IPS DF 19.7 (cell line): ENCODE results near the gene ZPR1.

Experiments
- DNase-seq: peaks from one replicate; pipeline ENCODE4 v3.0.0-alpha.2; 2013; ENCODE audit warnings: low read depth, low spot score

Gene ZPR1

DNA sequence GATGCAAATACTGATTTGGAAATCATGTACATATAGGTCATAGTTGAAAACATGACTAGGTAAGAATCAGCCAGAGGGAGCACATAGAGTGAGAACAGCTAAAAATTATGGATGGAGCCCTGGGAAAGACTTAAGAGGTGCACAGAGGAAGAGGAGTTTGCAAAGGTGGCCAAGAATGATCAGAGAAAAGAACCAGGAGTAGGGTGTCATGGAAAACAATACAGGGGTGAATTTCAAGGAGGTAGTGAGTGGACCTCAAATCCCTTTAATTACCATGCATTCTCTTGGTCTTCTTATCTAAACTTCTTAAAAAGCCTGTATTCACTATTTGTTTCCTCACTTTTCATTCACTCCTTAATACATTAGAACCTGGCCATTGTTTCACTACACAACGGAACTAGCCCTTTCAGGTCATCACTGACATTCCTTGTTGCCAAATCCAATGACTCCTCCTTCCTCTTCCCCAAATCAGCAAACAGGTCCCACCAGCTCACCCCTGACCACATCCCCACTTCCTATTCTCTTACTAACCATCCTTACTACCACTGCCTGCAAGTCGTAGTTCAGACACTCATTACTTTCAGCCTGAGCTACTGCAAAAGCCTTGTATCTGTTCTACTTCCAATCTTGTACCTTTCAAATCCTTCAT lies 37.6 kb downstream of the ZPR1 start:
- no peak for DNase-seq

DNA sequence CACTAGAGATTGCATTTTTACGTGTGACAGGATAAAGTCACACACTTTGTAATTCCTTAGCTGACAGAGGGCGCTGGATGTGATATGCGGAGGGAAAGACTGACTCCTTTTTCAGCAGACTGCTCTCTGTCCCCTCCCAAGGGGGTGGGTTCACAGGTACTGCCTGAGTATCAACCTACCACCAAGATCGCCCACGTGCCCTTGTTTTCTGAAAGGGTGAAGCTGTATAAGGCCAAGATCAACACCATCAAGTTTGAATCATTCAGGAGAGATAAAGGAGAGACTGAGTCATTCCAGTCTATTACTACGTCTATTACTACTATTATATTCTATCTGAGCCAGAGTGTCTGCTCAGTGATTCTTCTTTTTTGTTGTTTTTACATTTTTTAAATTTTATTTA lies 45.7 kb downstream of the ZPR1 start:
- DNase-seq, result no peak

DNA sequence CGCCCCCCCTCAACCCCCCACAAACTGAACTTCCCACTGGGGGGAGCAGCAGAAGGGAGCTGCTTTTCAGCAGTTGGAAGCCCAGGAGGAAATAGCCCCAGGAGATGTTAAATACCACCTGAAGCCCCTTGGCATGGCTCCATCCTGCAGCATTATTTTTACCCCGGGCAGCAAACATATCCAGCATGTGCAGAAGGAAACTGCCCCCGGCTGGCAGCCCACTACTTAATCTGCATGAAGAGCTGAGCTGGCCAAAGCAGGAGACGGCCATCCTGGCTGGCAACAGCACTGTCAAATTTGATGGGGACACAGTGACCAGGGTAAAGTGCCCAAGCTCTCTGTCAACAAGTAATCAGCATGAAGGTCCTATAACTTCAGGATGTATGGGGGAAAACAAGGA lies 47.1 kb downstream of the ZPR1 start:
- DNase-seq, result no peak

DNA sequence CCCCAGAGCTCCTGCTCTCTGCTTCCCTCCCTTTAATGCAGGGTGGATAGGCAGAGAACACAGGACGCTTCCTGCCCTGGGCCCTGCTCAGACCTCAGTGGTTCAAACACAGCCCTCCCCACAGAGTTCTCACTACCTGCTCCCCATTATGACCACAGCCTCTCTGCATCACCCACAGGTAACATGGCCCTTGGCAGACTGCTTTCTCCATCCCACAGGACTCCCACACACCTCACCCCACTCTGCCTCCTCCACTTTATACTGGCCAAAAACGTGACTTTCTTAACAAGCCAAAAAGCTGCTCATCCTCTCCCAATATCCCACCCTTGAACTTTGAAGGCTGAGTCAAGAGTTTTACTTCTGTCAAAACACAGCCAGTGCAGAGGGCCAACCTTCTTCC lies 48.8 kb downstream of the ZPR1 start:
- DNase-seq, result no peak

DNA sequence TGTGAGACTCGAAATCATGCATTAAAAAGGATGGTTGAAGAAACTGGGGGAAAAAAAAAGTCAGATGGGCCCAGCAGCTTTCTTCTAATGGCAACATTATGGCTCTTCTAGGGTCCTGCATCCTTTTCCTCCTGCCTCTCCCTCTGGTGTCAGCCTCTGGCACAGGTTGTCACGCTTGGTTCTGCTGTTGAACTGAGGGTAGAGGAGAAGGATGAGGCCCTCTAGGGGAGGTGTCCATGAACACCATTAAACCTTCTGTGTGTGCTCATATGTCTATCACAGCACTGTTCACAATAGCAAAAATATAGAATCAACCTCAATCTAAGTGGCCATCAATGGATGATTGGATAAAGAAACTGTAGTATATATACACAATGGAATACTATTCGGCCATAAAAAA lies 51.1 kb downstream of the ZPR1 start:
- DNase-seq, result no peak

- DNase-seq, result no peak
Measured at GRCh38 chr11:116733969-116734508, 53.8 kb downstream of the ZPR1 start.

GRCh38 chr11:116733043-116733755 lies 54.6 kb downstream of the ZPR1 start:
- DNase-seq, result no peak

GRCh38 chr11:116732271-116733042 lies 55.4 kb downstream of the ZPR1 start:
- DNase-seq, result no peak

DNA sequence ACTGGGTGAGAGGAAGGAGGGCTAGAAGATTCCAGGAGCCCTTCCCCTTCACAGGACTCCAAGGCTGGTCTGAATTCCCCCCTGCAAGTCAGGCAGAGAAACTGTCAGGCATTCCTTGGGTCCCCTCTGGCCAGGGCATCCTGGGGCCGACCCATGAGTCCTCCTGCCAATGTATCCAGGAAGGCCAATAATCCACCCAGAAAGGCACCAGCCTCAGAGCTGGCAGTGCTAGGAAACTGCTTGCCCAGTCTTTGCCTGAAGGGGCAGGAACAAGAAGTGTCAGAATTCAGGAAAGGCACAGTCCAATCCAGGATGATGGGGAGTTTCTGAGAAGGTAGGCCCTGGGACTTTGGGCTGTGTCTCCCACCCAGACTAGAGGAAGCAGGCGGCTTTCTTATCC lies 56.0 kb downstream of the ZPR1 start:
- no peak for DNase-seq

DNA sequence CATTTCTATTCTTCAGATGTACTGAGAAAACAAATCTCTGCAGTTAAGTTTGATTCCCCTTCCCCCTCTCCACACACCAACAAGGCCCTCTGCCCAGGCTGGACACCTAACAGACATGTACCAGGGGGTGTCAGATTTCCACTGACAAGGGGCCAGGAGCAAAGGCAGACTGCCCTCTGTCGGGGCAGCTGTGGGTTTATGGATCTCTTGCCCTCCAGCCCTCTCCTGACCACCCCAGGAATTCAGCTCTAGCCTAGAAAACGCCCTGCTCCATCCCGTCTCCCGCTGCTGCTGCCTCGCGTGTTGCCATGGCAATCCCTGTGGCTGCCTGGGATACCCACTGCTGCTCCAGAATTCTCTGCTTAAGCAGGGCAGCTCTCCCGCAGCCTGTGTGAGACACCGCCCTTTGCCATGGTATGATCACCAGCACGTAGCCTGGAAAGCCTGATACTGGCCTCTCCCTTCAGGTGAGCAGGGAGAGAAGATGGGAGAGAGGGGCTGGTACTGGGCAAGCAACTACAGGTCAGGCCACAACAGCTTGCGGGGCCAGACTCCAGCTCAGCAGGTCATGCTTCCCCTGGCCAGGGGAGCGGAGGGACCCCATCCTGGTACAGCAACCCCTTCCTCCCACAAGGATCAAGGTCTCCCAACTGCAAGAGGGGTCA lies 56.6 kb downstream of the ZPR1 start:
- DNase-seq, result no peak

- no peak for DNase-seq
Measured at GRCh38 chr11:116730601-116731000, 57.2 kb downstream of the ZPR1 start.

DNA sequence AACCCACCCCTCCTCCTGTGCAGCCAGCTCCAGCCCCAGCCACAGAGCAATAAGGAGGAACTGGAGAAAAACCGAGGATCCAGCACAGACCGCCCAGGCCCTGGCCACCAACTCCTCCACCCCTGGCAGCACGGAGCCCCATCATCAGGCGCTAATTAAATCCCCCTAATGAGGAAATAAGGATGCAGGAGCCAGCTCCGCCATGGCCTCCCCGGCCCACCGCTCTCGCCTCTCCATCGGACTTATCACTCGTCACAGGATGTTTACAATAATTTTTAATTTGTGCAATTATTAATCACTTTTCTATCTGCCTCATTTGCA lies 57.6 kb downstream of the ZPR1 start:
- DNase-seq, result no peak

- DNase-seq, result no peak
Measured at GRCh38 chr11:116729501-116730240, 58.2 kb downstream of the ZPR1 start.

DNA sequence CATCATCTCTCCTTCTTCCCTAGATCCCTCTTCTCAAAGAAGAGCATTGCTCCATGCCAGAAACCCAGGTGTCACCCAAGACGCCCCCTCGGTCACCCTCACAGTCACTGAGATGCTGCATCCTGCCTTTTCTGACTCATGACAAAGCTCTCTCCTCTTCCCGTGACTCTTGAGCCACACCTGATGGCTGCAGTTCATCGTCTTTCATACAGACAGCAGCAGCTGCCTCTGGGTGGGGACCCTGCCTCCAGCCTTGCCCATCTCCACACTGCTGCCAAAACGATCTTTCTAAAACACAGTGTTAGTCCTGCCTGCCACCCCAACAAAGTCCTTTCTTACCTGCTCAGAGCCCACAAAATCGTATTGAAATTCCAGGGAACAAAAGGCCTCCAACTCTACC lies 59.8 kb downstream of the ZPR1 start:
- DNase-seq, result no peak

DNA sequence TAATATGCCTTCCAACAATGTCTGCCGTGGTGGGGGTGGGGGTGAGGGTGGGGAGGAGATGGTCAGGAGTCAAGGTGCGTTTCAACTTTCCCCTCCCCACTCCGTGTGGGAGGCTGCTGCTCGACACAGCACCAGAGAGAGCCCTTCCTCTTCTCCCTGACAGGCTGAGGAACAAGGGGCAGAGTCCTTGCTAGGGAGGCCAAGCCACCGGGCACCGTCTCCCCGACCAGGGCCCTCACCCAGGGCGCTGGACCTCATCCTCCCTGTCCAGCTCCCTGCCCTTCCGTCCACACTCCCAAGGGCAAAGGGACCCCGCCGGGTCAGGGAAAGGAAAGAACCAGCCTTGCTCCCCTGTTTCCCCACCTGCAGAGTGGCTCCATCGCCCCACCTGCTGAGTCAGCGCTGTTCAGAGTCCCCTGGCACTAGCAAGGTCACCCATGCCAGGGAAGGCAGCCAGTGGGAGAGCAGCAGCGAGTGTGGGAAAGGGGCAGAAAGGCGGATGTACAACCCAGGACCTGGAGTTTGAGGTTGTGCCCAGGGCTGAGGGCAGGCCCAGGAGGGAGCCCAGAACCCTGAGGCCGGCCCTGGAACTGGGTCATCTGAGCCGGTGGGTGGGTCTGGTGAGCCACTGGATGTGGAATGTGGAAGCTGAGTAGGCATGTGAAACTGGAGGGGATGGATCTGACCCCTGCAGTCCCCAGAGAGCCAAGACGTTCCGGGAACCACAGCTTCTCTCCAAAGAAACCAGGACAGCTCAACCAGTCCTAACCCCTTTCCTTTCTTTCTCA lies 62.2 kb downstream of the ZPR1 start:
- no peak for DNase-seq

GRCh38 chr11:116724813-116725212 lies 63.0 kb downstream of the ZPR1 start:
- no peak for DNase-seq
